ENCODE data around the gene NTMT2. TPM values are rescaled to one million over a fixed set of nuclear protein-coding genes. Genes with fewer than 3 reads are reported as not detected.

NTMT2 gene
- total RNA-seq, 1 experiment from 2014 or later = not detected

DNA sequence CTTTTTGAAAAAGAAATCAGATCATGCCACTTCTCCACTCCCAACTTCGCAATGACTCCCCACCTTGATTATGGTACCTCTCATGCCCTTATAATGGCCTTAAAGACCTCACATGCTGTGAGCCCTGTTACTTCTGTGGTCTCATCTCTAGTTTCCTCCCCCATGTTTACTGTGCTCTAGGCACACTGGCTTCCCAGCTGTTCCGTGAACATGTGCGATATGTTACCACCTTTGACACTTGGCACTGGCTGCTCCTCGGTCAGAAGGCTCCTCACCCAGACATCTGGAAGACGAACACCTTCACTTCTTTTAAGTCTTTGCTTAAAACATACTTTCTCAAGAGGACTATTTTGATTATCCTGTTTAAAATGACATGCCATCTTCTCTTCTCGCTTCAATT lies 14.3 kb upstream of the NTMT2 start:
- Histone ChIP-seq H3K27me3 (ENCODE audit: control insufficient read depth, insufficient read depth, low read length) (no peaks in the 10 kb centered on the region), H3K4me1 (ENCODE audit: control insufficient read depth, insufficient read depth, low read length) (no peaks in the 10 kb centered on the region), H3K4me3 (ENCODE audit: low read depth in 2 of 2, low read length in 2 of 2) (no peak overlapping the region), H3K9me3 (ENCODE audit: control insufficient read depth, insufficient read depth, low read depth, low read length) (no peaks in the 10 kb centered on the region), H3K36me3 (ENCODE audit: control insufficient read depth, insufficient read depth, low read length) (no peaks in the 10 kb centered on the region), H3K27ac (ENCODE audit: low read length) (no peak overlapping the region)
- TF ChIP-seq, protein P1, sequence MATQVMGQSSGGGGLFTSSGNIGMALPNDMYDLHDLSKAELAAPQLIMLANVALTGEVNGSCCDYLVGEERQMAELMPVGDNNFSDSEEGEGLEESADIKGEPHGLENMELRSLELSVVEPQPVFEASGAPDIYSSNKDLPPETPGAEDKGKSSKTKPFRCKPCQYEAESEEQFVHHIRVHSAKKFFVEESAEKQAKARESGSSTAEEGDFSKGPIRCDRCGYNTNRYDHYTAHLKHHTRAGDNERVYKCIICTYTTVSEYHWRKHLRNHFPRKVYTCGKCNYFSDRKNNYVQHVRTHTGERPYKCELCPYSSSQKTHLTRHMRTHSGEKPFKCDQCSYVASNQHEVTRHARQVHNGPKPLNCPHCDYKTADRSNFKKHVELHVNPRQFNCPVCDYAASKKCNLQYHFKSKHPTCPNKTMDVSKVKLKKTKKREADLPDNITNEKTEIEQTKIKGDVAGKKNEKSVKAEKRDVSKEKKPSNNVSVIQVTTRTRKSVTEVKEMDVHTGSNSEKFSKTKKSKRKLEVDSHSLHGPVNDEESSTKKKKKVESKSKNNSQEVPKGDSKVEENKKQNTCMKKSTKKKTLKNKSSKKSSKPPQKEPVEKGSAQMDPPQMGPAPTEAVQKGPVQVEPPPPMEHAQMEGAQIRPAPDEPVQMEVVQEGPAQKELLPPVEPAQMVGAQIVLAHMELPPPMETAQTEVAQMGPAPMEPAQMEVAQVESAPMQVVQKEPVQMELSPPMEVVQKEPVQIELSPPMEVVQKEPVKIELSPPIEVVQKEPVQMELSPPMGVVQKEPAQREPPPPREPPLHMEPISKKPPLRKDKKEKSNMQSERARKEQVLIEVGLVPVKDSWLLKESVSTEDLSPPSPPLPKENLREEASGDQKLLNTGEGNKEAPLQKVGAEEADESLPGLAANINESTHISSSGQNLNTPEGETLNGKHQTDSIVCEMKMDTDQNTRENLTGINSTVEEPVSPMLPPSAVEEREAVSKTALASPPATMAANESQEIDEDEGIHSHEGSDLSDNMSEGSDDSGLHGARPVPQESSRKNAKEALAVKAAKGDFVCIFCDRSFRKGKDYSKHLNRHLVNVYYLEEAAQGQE (IDR thresholded peaks at IDR 0.05; ENCODE audit: insufficient read depth in 1 of 2, low read depth in 2 of 2, low read length in 1 of 2) = no peak
- TF ChIP-seq, protein P2, sequence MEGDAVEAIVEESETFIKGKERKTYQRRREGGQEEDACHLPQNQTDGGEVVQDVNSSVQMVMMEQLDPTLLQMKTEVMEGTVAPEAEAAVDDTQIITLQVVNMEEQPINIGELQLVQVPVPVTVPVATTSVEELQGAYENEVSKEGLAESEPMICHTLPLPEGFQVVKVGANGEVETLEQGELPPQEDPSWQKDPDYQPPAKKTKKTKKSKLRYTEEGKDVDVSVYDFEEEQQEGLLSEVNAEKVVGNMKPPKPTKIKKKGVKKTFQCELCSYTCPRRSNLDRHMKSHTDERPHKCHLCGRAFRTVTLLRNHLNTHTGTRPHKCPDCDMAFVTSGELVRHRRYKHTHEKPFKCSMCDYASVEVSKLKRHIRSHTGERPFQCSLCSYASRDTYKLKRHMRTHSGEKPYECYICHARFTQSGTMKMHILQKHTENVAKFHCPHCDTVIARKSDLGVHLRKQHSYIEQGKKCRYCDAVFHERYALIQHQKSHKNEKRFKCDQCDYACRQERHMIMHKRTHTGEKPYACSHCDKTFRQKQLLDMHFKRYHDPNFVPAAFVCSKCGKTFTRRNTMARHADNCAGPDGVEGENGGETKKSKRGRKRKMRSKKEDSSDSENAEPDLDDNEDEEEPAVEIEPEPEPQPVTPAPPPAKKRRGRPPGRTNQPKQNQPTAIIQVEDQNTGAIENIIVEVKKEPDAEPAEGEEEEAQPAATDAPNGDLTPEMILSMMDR (IDR thresholded peaks at IDR 0.05) = no peak
- TF ChIP-seq TCF7L2 (IDR thresholded peaks at IDR 0.05; ENCODE audit: low read depth, low read length) (no peak), POLR2AphosphoS5 (IDR thresholded peaks at IDR 0.05; ENCODE audit: low read depth, low read length) (no peak), SIN3A (IDR thresholded peaks at IDR 0.05; ENCODE audit: borderline replicate concordance, insufficient read depth, low read depth, low read length) (no peak)
- in situ Hi-C loops (cut with HindIII; ENCODE audit: low pct_unique_long_range_greater_than_20kb, low sequenced_read_pairs) (no loop called here), intact Hi-C loops (cut with micrococcal nuclease; ENCODE audit: unreplicated experiment) (no loop called here)
- ChIA-PET CTCF (no interaction called here), POLR2A (interaction anchor here (0.6 kb wide), 1 partner anchor 401 kb away, joined by 4 read pairs; no protein-coding TSS in a partner anchor)
- DNase-seq (ENCODE audit: low read depth, low spot score) = no peak
- BruUV-seq (replicated peaks) = no TSS peak
- no peak for ATAC-seq

DNA sequence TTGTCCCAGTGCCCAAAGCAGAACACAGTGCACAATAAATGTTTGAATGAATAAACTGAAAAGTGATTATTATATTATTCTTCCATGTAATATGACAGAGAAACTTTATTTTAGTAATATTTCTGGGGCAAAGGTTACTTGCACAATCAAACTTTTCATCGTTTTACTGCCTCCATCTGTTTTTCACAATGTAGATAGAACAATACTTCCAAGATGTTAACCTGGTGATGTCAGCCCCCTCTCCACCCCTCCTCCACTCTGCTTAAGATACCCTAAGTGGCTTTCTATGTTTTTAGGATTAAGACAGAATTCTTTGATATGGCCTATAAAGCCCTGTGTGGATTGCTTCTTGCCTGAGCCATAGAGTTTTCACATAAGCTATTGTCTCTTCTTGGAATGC lies 13.8 kb upstream of the NTMT2 start:
- POLR2A ChIA-PET = no interaction called here

More for the DNA sequence above, 13.8 kb upstream of the NTMT2 start:
- in situ Hi-C loops (cut with HindIII; ENCODE audit: low pct_unique_long_range_greater_than_20kb, low sequenced_read_pairs) (no loop called here), intact Hi-C loops (cut with micrococcal nuclease; ENCODE audit: unreplicated experiment) (no loop called here)
- ATAC-seq (no peak), DNase-seq (ENCODE audit: low read depth, low spot score) (no peak)
- TF ChIP-seq SIN3A (IDR thresholded peaks at IDR 0.05; ENCODE audit: borderline replicate concordance, insufficient read depth, low read depth, low read length) = no peak
- no peak for TF ChIP-seq POLR2AphosphoS5 (IDR thresholded peaks at IDR 0.05; ENCODE audit: low read depth, low read length)
- TF ChIP-seq, protein P1 (IDR thresholded peaks at IDR 0.05; ENCODE audit: insufficient read depth in 1 of 2, low read depth in 2 of 2, low read length in 1 of 2) = no peak
- no peak for TF ChIP-seq TCF7L2 (IDR thresholded peaks at IDR 0.05; ENCODE audit: low read depth, low read length)
- TF ChIP-seq, protein P2 (IDR thresholded peaks at IDR 0.05) = no peak
- Histone ChIP-seq H3K27ac (ENCODE audit: low read length) (no peak overlapping the region), H3K9me3 (ENCODE audit: control insufficient read depth, insufficient read depth, low read depth, low read length) (no peaks in the 10 kb centered on the region), H3K4me3 (ENCODE audit: low read depth in 2 of 2, low read length in 2 of 2) (no peak overlapping the region), H3K27me3 (ENCODE audit: control insufficient read depth, insufficient read depth, low read length) (no peaks in the 10 kb centered on the region), H3K36me3 (ENCODE audit: control insufficient read depth, insufficient read depth, low read length) (no peaks in the 10 kb centered on the region), H3K4me1 (ENCODE audit: control insufficient read depth, insufficient read depth, low read length) (no peaks in the 10 kb centered on the region)
- CTCF ChIA-PET = no interaction called here
- no TSS peak for BruUV-seq (replicated peaks)

Data from Panc1 (cell line).